Adipose tissue (tissue), 3 donors: ENCODE measurements around the gene POLR2A. TPM values are rescaled to one million over a fixed set of nuclear protein-coding genes. Genes with fewer than 3 reads are reported as not detected.

Experiments
- H3K27ac ChIP-seq: one replicate; pipeline ENCODE4 v1.5.1; 2013; ENCODE audit warnings: low read depth, low read length
- WGBS, 3 donors: extraction: QIAGEN DNeasy Blood & Tissue Kit; methylation state at CpG; one replicate each; pipeline ENCODE4 v1.1.7; 2013; 5-methylcytosine and 5-hydroxymethylcytosine counted together
- polyA plus RNA-seq, 3 donors: library from polyadenylated mRNA; stranded (reverse); fragments of 200-250 nt; gene quantifications; one replicate each; pipeline ENCODE4 v1.2.3, GENCODE V29; 2013
- donor health status: healthy with polysubstance abuse.
- donor health status: Bipolar disorder and iron deficiency.
- donor health status: healthy.

POLR2A gene
- polyA plus RNA-seq, 3 donors, result 20.9 to 35.4 (median 24.6) TPM

GRCh38 chr17:7530023-7530900, 46.1 kb downstream of the POLR2A start:
- 88 to 91% (median 89%) methylated on average over 5 to 6 of the region's 6 CpGs for WGBS, 3 donors
- no peak overlapping the region for H3K27ac ChIP-seq

GRCh38 chr17:7538050-7538449, 53.9 kb downstream of the POLR2A start:
- WGBS, 3 donors, result 74 to 86% (median 75%) methylated on average over 3 of the region's 3 CpGs

GRCh38 chr17:7538891-7539545, 54.9 kb downstream of the POLR2A start:
- 67 to 84% (median 79%) methylated on average over 11 of the region's 11 CpGs for WGBS, 3 donors
- H3K27ac ChIP-seq, result no peak overlapping the region

More at GRCh38 chr17:7538050-7538449, 53.9 kb downstream of the POLR2A start:
- no peak overlapping the region for H3K27ac ChIP-seq

- H3K27ac ChIP-seq, result no peak overlapping the region
- WGBS, 3 donors, result 84 to 97% (median 96%) methylated on average over 9 of the region's 9 CpGs
Measured at GRCh38 chr17:7541074-7541621, 57.0 kb downstream of the POLR2A start.

- H3K27ac ChIP-seq, result no peak overlapping the region
- 52 to 67% (median 60%) methylated on average over 6 of the region's 6 CpGs for WGBS, 3 donors
Measured at GRCh38 chr17:7544911-7545310, 60.7 kb downstream of the POLR2A start.

- no peak within 1 kb of the TSS for H3K27ac ChIP-seq
- WGBS, 3 donors, result 1 to 2% (median 1%) methylated on average over 39 to 65 of the region's 65 CpGs
Measured at GRCh38 chr17:7548585-7549400, 64.6 kb downstream of the POLR2A start, which contains the start of gene TNFSF12. Gene TNFSF12 (plus strand): TSS chr17:7549058. CDS start chr17:7549154, 96 bp downstream.

Other genes starting within 250 kb of the POLR2A start
- gene DVL2, start 249.8 kb upstream of the POLR2A start, polyA plus RNA-seq, result 10 to 100 TPM in 2 of 3 donors, 1 to 10 TPM in 1; 9.9 to 31.3 (median 17.2) TPM
- gene PHF23, start 244.9 kb upstream of the POLR2A start, polyA plus RNA-seq, result 10 to 100 TPM; 11.5 to 29.4 (median 24.4) TPM
- 1,000 to 10,000 TPM in 1 of 3 donors, 100 to 1,000 TPM in 2; 485 to 1,093 (median 668) TPM for gene GABARAP, start 241.9 kb upstream of the POLR2A start, polyA plus RNA-seq
- gene CTDNEP1, start 232.6 kb upstream of the POLR2A start, polyA plus RNA-seq, result 10 to 100 TPM; 53.1 to 94.1 (median 91.8) TPM
- gene ELP5, start 232.2 kb upstream of the POLR2A start, polyA plus RNA-seq, result 10 to 100 TPM; 19.0 to 64.1 (median 40.3) TPM
- gene CLDN7, start 221.9 kb upstream of the POLR2A start, polyA plus RNA-seq, result 10 to 100 TPM in 1 of 3 donors, 1 to 10 TPM in 2; 4.8 to 88.9 (median 6.7) TPM
- 10 to 100 TPM; 10.2 to 41.8 (median 31.4) TPM for gene SLC2A4, start 202.6 kb upstream of the POLR2A start, polyA plus RNA-seq
- gene YBX2, start 189.7 kb upstream of the POLR2A start, polyA plus RNA-seq, result 1 to 10 TPM in 2 of 3 donors, under 1 TPM in 1; 0.95 to 6.0 (median 2.2) TPM
- 100 to 1,000 TPM; 204 to 587 (median 428) TPM for gene EIF5A, start 176.7 kb upstream of the POLR2A start, polyA plus RNA-seq
- 10 to 100 TPM; 40.1 to 55.5 (median 47.5) TPM for gene GPS2, start 169.0 kb upstream of the POLR2A start, polyA plus RNA-seq
- 10 to 100 TPM; 11.8 to 25.2 (median 17.9) TPM for gene NEURL4, start 155.0 kb upstream of the POLR2A start, polyA plus RNA-seq
- gene ACAP1, start 147.8 kb upstream of the POLR2A start, polyA plus RNA-seq, result 10 to 100 TPM in 1 of 3 donors, 1 to 10 TPM in 2; 4.0 to 12.7 (median 5.2) TPM
- gene KCTD11, start 132.2 kb upstream of the POLR2A start, polyA plus RNA-seq, result 10 to 100 TPM in 1 of 3 donors, 1 to 10 TPM in 2; 6.3 to 11.2 (median 9.9) TPM
- gene TMEM95, start 129.2 kb upstream of the POLR2A start, polyA plus RNA-seq, result not detected
- 1 to 10 TPM; 2.1 to 8.0 (median 5.5) TPM for gene TNK1, start 103.3 kb upstream of the POLR2A start, polyA plus RNA-seq
- gene PLSCR3, start 89.8 kb upstream of the POLR2A start, polyA plus RNA-seq, result 10 to 100 TPM; 15.1 to 48.2 (median 42.3) TPM
- gene TMEM256, start 80.3 kb upstream of the POLR2A start, polyA plus RNA-seq, result 100 to 1,000 TPM in 2 of 3 donors, 10 to 100 TPM in 1; 86.0 to 252 (median 173) TPM
- 10 to 100 TPM in 2 of 3 donors, 1 to 10 TPM in 1; 2.9 to 11.4 (median 10.5) TPM for gene NLGN2, start 76.5 kb upstream of the POLR2A start, polyA plus RNA-seq
- gene SPEM1, start 64.0 kb upstream of the POLR2A start, polyA plus RNA-seq, result not detected
- gene SPEM2, start 58.8 kb upstream of the POLR2A start, polyA plus RNA-seq, result not detected
- not detected for gene SPEM3, start 55.5 kb upstream of the POLR2A start, polyA plus RNA-seq
- gene TMEM102, start 48.9 kb upstream of the POLR2A start, polyA plus RNA-seq, result 1 to 10 TPM in 2 of 3 donors, under 1 TPM in 1; 0.79 to 5.2 (median 1.9) TPM
- 1 to 10 TPM in 1 of 3 donors, under 1 TPM in 2; 0.28 to 4.6 (median 0.86) TPM for gene FGF11, start 44.9 kb upstream of the POLR2A start, polyA plus RNA-seq
- 10 to 100 TPM in 2 of 3 donors, 1 to 10 TPM in 1; 5.0 to 14.2 (median 12.7) TPM for gene CHRNB1, start 39.3 kb upstream of the POLR2A start, polyA plus RNA-seq
- 10 to 100 TPM; 17.4 to 45.0 (median 32.9) TPM for gene ZBTB4, start 4.7 kb upstream of the POLR2A start, polyA plus RNA-seq
- not detected for gene SLC35G6, start 2.9 kb upstream of the POLR2A start, polyA plus RNA-seq
- 100 to 1,000 TPM in 1 of 3 donors, 10 to 100 TPM in 2; 19.6 to 100 (median 49.9) TPM for gene TNFSF12, start 64.7 kb downstream of the POLR2A start, polyA plus RNA-seq
- 10 to 100 TPM; 19.3 to 42.6 (median 26.5) TPM for gene TNFSF13, start 74.4 kb downstream of the POLR2A start, polyA plus RNA-seq
- gene SENP3, start 77.6 kb downstream of the POLR2A start, polyA plus RNA-seq, result 10 to 100 TPM; 25.1 to 52.1 (median 43.0) TPM
- 100 to 1,000 TPM in 1 of 3 donors, 10 to 100 TPM in 2; 19.4 to 111 (median 99.0) TPM for gene CD68, start 95.3 kb downstream of the POLR2A start, polyA plus RNA-seq
- gene MPDU1, start 99.5 kb downstream of the POLR2A start, polyA plus RNA-seq, result 10 to 100 TPM; 31.7 to 72.2 (median 50.2) TPM
- 1 to 10 TPM in 1 of 3 donors, under 1 TPM in 2; 0.21 to 2.7 (median 0.46) TPM for gene SOX15, start 105.7 kb downstream of the POLR2A start, polyA plus RNA-seq
- 10 to 100 TPM; 14.7 to 29.9 (median 23.3) TPM for gene FXR2, start 130.5 kb downstream of the POLR2A start, polyA plus RNA-seq
- 100 to 1,000 TPM in 2 of 3 donors, 10 to 100 TPM in 1; 93.7 to 142 (median 130) TPM for gene SAT2, start 143.5 kb downstream of the POLR2A start, polyA plus RNA-seq
- gene SHBG, start 145.8 kb downstream of the POLR2A start, polyA plus RNA-seq, result under 1 TPM; 0.32 to 0.67 (median 0.45) TPM
- gene ATP1B2, start 166.6 kb downstream of the POLR2A start, polyA plus RNA-seq, result 1 to 10 TPM in 2 of 3 donors, under 1 TPM in 1; 0.51 to 2.2 (median 1.5) TPM
- 10 to 100 TPM; 13.5 to 17.8 (median 16.6) TPM for gene TP53, start 203.1 kb downstream of the POLR2A start, polyA plus RNA-seq
- 1 to 10 TPM; 2.8 to 5.6 (median 5.0) TPM for gene WRAP53, start 204.1 kb downstream of the POLR2A start, polyA plus RNA-seq
- 1 to 10 TPM in 1 of 3 donors, under 1 TPM in 2; 0.54 to 1.1 (median 0.89) TPM for gene EFNB3, start 220.8 kb downstream of the POLR2A start, polyA plus RNA-seq
- gene DNAH2, start 233.4 kb downstream of the POLR2A start, polyA plus RNA-seq, result under 1 TPM; 0.03 to 0.79 (median 0.19) TPM